ENCODE results near the gene ANO2.

The ANO2 gene

GRCh38 chr12:5593998-5594397, 351.1 kb downstream of the ANO2 start:
- DNase-seq (ENCODE audit: low read depth): no peak
- no peak for TF ChIP-seq CTCF (conservative IDR thresholded peaks at IDR 0.05; ENCODE audit: low read depth, low read length)
- no peak overlapping the region for H3K4me3 ChIP-seq (ENCODE audit: low read length)

GRCh38 chr12:5593086-5593485, 352.0 kb downstream of the ANO2 start:
- H3K4me3 ChIP-seq (ENCODE audit: low read length): no peak overlapping the region
- no peak for DNase-seq (ENCODE audit: low read depth)
- no peak for TF ChIP-seq CTCF (conservative IDR thresholded peaks at IDR 0.05; ENCODE audit: low read depth, low read length)

- no peak for TF ChIP-seq CTCF (conservative IDR thresholded peaks at IDR 0.05; ENCODE audit: low read depth, low read length)
- no peak overlapping the region for H3K4me3 ChIP-seq (ENCODE audit: low read length)
- DNase-seq (ENCODE audit: low read depth): no peak
Observed at GRCh38 chr12:5592310-5592709, 352.7 kb downstream of the ANO2 start.

GRCh38 chr12:5590316-5590715, 354.7 kb downstream of the ANO2 start:
- no peak overlapping the region for H3K4me3 ChIP-seq (ENCODE audit: low read length)
- no peak for TF ChIP-seq CTCF (conservative IDR thresholded peaks at IDR 0.05; ENCODE audit: low read depth, low read length)
- no peak for DNase-seq (ENCODE audit: low read depth)

- TF ChIP-seq CTCF (conservative IDR thresholded peaks at IDR 0.05; ENCODE audit: low read depth, low read length): no peak
- no peak for DNase-seq (ENCODE audit: low read depth)
- H3K4me3 ChIP-seq (ENCODE audit: low read length): no peak overlapping the region
Observed at GRCh38 chr12:5589054-5589453, 356.0 kb downstream of the ANO2 start.

GRCh38 chr12:5588591-5588990, 356.5 kb downstream of the ANO2 start:
- no peak for TF ChIP-seq CTCF (conservative IDR thresholded peaks at IDR 0.05; ENCODE audit: low read depth, low read length)
- no peak for DNase-seq (ENCODE audit: low read depth)
- no peak overlapping the region for H3K4me3 ChIP-seq (ENCODE audit: low read length)

GRCh38 chr12:5588176-5588575, 356.9 kb downstream of the ANO2 start:
- no peak for DNase-seq (ENCODE audit: low read depth)
- H3K4me3 ChIP-seq (ENCODE audit: low read length): no peak overlapping the region
- TF ChIP-seq CTCF (conservative IDR thresholded peaks at IDR 0.05; ENCODE audit: low read depth, low read length): no peak
